Smooth muscle cell (in vitro differentiated cells): ENCODE measurements around the gene ZNF778. TPM values are rescaled to one million over a fixed set of nuclear protein-coding genes. Genes with fewer than 3 reads are reported as not detected.
"Not testable (repeated sequence)": the region's sequence is repeated elsewhere in the genome, so short reads cannot be mapped to it uniquely, and the experiment has no call there.

ENCODE experiments used
- DNase-seq: peaks from one replicate; lab custom pipeline; 2025; ENCODE audit not compliant: unreplicated experiment; lab: John Stamatoyannopoulos, UW
- H2AFZ ChIP-seq: fragments of 200-600 bp; sonication (generic); 2 replicates; pipeline ENCODE4 v1.6.0; 2016; ENCODE audit warnings: antibody characterized with exemption, low read depth, mild to moderate bottlenecking
- H3F3A ChIP-seq: fragments of 200-600 bp; sonication (generic); 2 replicates; pipeline ENCODE4 v1.6.0; 2017; ENCODE audit warnings: antibody characterized with exemption, low read depth
- H3K27ac ChIP-seq: fragments of 200-600 bp; sonication (generic); 2 replicates; pipeline ENCODE4 v1.5.1; 2016; ENCODE audit warnings: low read depth, mild to moderate bottlenecking
- H3K27me3 ChIP-seq: fragments of 200-600 bp; sonication (generic); 2 replicates; pipeline ENCODE4 v1.6.1; 2016; ENCODE audit warnings: low read depth, mild to moderate bottlenecking
- H3K36me3 ChIP-seq: fragments of 200-600 bp; sonication (generic); 2 replicates; pipeline ENCODE4 v1.5.1; 2016; ENCODE audit warnings: low read depth
- H3K4me1 ChIP-seq: fragments of 200-600 bp; sonication (generic); 2 replicates; pipeline ENCODE4 v1.5.1; 2016; ENCODE audit warnings: low read depth
- H3K4me2 ChIP-seq: fragments of 200-600 bp; sonication (generic); 2 replicates; pipeline ENCODE4 v1.6.0; 2016; ENCODE audit warnings: mild to moderate bottlenecking
- H3K4me3 ChIP-seq: fragments of 200-600 bp; sonication (generic); 2 replicates; pipeline ENCODE4 v1.5.1; 2016; ENCODE audit warnings: mild to moderate bottlenecking
- H3K79me2 ChIP-seq: fragments of 200-600 bp; sonication (generic); 2 replicates; pipeline ENCODE4 v1.6.0; 2016; ENCODE audit warnings: low read depth, mild to moderate bottlenecking
- H3K9ac ChIP-seq: fragments of 200-600 bp; sonication (generic); 2 replicates; pipeline ENCODE4 v1.6.0; 2016; ENCODE audit warnings: low read depth
- H3K9me3 ChIP-seq: fragments of 200-600 bp; sonication (generic); replicated peaks from 2 replicates; pipeline ENCODE4 v1.5.1; 2016; ENCODE audit warnings: low read depth
- H4K20me1 ChIP-seq: fragments of 200-600 bp; sonication (generic); 2 replicates; pipeline ENCODE4 v1.6.0; 2016; ENCODE audit warnings: low read depth
- WGBS: methylation state at CpG from one replicate; pipeline ENCODE4 v1.1.7; 2016; ENCODE audit warnings: low lambda C conversion rate; 5-methylcytosine and 5-hydroxymethylcytosine counted together
- polyA plus RNA-seq: library from polyadenylated mRNA; unstranded; fragments of >200 nt; fragmentation: Nextera tagmentation; extraction: Ambion mirVana; gene quantifications from 2 replicates; pipeline ENCODE4 v1.2.1, GENCODE V29; 2016
- total RNA-seq: library from RNA; depleted of rRNA; stranded (reverse); fragments of >200 nt; gene quantifications from 2 replicates; pipeline ENCODE4 v1.2.3, GENCODE V29; 2014
- TF ChIP-seq, protein P1 (sequence below): fragments of 200-600 bp; sonication (generic); IDR thresholded peaks from 2 replicates; pipeline ENCODE4 v1.5.1; 2017; ENCODE audit warnings: borderline replicate concordance, mild to moderate bottlenecking, antibody characterized with exemption; ENCODE audit not compliant: insufficient read depth, poor library complexity, severe bottlenecking

Gene ZNF778
- total and polyA plus RNA-seq, 2 experiments from 2014 or later = 3.0 to 6.2 TPM

DNA sequence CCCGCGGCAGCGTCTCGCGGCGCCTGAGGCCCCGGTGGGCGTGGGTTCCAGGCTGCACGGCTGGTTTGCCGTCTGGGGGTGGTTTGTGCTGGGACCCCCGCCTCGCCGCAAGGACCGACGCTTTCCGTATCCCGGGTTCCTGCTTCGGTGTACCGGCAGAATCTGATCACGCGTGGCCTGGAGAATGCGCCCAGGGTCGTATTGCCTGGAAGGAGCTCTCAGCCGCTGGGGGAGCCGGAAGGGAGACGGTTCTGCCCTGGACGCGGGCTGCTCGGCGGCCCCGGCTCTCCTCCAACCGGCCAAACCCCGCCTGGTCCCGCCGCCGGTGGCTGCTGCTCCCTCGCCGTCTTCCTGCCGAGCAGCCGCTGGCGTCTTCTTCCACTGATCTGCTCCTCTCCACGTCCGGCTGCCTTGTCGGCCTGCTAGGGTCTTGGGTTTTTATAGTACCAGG, 39.8 kb downstream of the ZNF778 start:
- Histone ChIP-seq H3K36me3 (no peaks in the 10 kb centered on the region), H3K27me3 (peaks cover 11% of the 10 kb centered on the region), H3K79me2 (no peaks in the 10 kb centered on the region), H3K9me3 (no peaks in the 10 kb centered on the region), H3F3A (no peaks in the 10 kb centered on the region), H3K4me2 (peak overlapping the region; percentile 81), H4K20me1 (no peaks in the 10 kb centered on the region), H2AFZ (no peak overlapping the region), H3K27ac (no peak overlapping the region), H3K4me3 (peak overlapping the region; percentile 39), H3K4me1 (no peaks in the 10 kb centered on the region), H3K9ac (no peak overlapping the region)
- 18% methylated on average over 44 of the region's 44 CpGs for WGBS
- TF ChIP-seq, protein P1, sequence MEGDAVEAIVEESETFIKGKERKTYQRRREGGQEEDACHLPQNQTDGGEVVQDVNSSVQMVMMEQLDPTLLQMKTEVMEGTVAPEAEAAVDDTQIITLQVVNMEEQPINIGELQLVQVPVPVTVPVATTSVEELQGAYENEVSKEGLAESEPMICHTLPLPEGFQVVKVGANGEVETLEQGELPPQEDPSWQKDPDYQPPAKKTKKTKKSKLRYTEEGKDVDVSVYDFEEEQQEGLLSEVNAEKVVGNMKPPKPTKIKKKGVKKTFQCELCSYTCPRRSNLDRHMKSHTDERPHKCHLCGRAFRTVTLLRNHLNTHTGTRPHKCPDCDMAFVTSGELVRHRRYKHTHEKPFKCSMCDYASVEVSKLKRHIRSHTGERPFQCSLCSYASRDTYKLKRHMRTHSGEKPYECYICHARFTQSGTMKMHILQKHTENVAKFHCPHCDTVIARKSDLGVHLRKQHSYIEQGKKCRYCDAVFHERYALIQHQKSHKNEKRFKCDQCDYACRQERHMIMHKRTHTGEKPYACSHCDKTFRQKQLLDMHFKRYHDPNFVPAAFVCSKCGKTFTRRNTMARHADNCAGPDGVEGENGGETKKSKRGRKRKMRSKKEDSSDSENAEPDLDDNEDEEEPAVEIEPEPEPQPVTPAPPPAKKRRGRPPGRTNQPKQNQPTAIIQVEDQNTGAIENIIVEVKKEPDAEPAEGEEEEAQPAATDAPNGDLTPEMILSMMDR = no peak
- DNase-seq = no peak

DNA sequence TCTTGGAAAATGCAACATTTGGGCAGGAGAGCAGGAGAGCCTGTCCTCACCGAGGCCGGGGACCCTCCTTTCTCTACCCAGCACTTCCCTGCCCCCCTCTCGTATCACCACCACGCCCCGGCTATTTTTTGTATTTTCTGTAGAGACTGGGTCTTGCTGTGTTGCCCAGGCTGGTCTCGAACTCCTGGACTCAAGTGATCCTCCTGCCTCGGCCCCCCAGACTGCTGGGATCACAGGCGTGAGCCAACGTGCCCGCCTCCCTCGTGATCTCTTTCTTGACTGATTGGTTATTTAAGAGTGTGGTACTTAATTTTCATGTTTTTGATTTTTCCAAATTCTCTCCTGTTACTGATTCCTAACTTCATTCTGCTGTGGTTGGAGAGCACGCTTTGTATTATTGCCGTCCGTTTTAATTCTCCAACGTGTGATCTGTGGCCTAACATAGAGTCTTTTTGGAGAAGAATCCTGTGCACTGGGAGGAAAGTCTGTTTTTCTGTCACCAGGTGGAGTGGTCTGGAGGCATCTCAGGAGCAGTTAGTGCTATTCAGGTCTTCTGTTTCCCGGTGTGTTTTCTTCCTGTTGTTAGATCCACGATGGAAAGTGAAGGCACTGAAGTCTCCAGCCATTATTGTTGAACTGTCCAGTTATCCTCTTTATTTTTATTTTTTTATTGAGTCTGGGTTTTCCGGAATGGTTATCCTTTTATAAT, 40.4 kb downstream of the ZNF778 start:
- no peaks in the 10 kb centered on the region for H3K4me1 ChIP-seq
- no peaks in the 10 kb centered on the region for H4K20me1 ChIP-seq
- peaks cover 11% of the 10 kb centered on the region for H3K27me3 ChIP-seq
- no peaks in the 10 kb centered on the region for H3K79me2 ChIP-seq
- H3K36me3 ChIP-seq = no peaks in the 10 kb centered on the region
- H3K9me3 ChIP-seq = no peaks in the 10 kb centered on the region
- no peak for DNase-seq
- no peak overlapping the region for H3K4me3 ChIP-seq
- no peak overlapping the region for H2AFZ ChIP-seq
- no peak overlapping the region for H3K9ac ChIP-seq
- peak overlapping the region; percentile 81 for H3K4me2 ChIP-seq
- H3F3A ChIP-seq = no peaks in the 10 kb centered on the region
- TF ChIP-seq, protein P1 = no peak
- WGBS = 92% methylated on average over 18 of the region's 18 CpGs
- H3K27ac ChIP-seq = no peak overlapping the region

- H3K79me2 ChIP-seq, H3K9ac ChIP-seq: not testable (repeated sequence)
- 96% methylated on average over 13 of the region's 13 CpGs for WGBS
Observed at GRCh38 chr16:89259901-89260300, 42.4 kb downstream of the ZNF778 start.

GRCh38 chr16:89261691-89262563, 44.4 kb downstream of the ZNF778 start:
- no peak overlapping the region for H2AFZ ChIP-seq
- TF ChIP-seq, protein P1 = no peak
- H3K4me2 ChIP-seq = no peak overlapping the region
- H3K27ac ChIP-seq = no peak overlapping the region
- H3K36me3 ChIP-seq = no peaks in the 10 kb centered on the region
- H3K4me1 ChIP-seq = no peaks in the 10 kb centered on the region
- no peak overlapping the region for H3K4me3 ChIP-seq
- peaks cover 2% of the 10 kb centered on the region for H4K20me1 ChIP-seq
- no peak for DNase-seq
- WGBS = 96% methylated on average over 30 of the region's 30 CpGs
- no peak overlapping the region for H3K9ac ChIP-seq
- peaks cover 11% of the 10 kb centered on the region for H3K27me3 ChIP-seq
- no peaks in the 10 kb centered on the region for H3K9me3 ChIP-seq
- no peaks in the 10 kb centered on the region for H3F3A ChIP-seq
- no peaks in the 10 kb centered on the region for H3K79me2 ChIP-seq

More at GRCh38 chr16:89259901-89260300, 42.4 kb downstream of the ZNF778 start:
- H2AFZ ChIP-seq, H3K27ac ChIP-seq, H4K20me1 ChIP-seq, H3F3A ChIP-seq, DNase-seq, H3K36me3 ChIP-seq, H3K4me3 ChIP-seq, H3K4me1 ChIP-seq, H3K4me2 ChIP-seq, H3K9me3 ChIP-seq: not testable (repeated sequence)
- H3K27me3 ChIP-seq = peaks cover 11% of the 10 kb centered on the region
